ENCODE data around the gene C1orf52. TPM values are rescaled to one million over a fixed set of nuclear protein-coding genes. Genes with fewer than 3 reads are reported as not detected.

The C1orf52 gene
- total and polyA plus RNA-seq, 7 donors = 10.2 to 28.8 (median 15.1) TPM

- intact Hi-C loops (cut with DNase I) = no loop called here
- Histone ChIP-seq H3K36me3 (ENCODE audit: insufficient read depth in 1 of 2, low read depth in 1 of 2) (no peaks in the 10 kb centered on the region), H3K9me3 (no peaks in the 10 kb centered on the region), H3K27ac (no peak overlapping the region), H3K4me1 (no peaks in the 10 kb centered on the region), H3K27me3 (ENCODE audit: insufficient read depth in 3 of 3, low read length in 2 of 3) (no peaks in the 10 kb centered on the region), H3K4me3 (no peak overlapping the region)
- no peak for DNase-seq
- ATAC-seq = no peak
- TF ChIP-seq, protein P1, sequence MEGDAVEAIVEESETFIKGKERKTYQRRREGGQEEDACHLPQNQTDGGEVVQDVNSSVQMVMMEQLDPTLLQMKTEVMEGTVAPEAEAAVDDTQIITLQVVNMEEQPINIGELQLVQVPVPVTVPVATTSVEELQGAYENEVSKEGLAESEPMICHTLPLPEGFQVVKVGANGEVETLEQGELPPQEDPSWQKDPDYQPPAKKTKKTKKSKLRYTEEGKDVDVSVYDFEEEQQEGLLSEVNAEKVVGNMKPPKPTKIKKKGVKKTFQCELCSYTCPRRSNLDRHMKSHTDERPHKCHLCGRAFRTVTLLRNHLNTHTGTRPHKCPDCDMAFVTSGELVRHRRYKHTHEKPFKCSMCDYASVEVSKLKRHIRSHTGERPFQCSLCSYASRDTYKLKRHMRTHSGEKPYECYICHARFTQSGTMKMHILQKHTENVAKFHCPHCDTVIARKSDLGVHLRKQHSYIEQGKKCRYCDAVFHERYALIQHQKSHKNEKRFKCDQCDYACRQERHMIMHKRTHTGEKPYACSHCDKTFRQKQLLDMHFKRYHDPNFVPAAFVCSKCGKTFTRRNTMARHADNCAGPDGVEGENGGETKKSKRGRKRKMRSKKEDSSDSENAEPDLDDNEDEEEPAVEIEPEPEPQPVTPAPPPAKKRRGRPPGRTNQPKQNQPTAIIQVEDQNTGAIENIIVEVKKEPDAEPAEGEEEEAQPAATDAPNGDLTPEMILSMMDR (IDR thresholded peaks at IDR 0.05) = no peak
- 67 to 83% (median 71%) methylated on average over 1 of the region's 1 CpG for WGBS, 3 donors
Observed at GRCh38 chr1:85237613-85238012, 21.8 kb downstream of the C1orf52 start.

DNA sequence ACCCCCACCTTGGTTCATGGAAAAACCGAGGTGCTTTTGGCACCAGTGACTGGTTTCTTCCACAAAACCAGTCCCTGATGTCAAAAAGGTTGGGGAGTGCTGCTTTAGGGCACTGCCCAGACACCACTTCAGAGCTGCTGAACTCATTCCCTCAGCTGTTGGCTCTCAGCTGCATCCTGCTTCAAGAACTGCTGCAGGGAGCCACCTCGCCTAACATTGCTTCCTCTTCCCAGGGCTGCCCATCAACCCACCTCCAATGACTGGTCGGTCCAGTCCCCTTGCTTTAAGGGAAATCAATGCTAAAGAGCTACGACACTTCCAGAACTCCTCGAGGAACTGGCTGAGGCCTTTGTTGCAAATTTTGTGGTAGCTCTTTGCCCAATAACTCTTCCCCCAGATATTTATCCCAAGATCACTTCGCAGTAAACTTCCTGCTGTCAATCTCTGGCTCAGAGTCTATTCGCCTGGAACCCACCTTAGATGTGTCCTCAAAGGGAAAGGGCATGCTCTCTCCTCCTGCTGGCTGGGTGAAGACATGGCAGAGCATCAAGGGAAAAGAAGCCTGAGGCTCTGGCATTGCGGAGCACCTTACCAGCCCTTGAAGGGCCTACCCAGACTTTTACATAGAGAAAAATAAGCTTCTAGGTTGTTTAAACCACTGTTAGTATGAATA, 29.0 kb downstream of the C1orf52 start:
- H3K4me3 ChIP-seq = no peak overlapping the region
- DNase-seq (no peak), ATAC-seq (no peak)
- H3K9me3 ChIP-seq = no peaks in the 10 kb centered on the region
- H3K36me3 ChIP-seq (ENCODE audit: insufficient read depth in 1 of 2, low read depth in 1 of 2) = no peaks in the 10 kb centered on the region
- no peaks in the 10 kb centered on the region for H3K4me1 ChIP-seq
- no peak overlapping the region for H3K27ac ChIP-seq
- TF ChIP-seq, protein P1 (IDR thresholded peaks at IDR 0.05) = no peak
- no peaks in the 10 kb centered on the region for H3K27me3 ChIP-seq (ENCODE audit: insufficient read depth in 3 of 3, low read length in 2 of 3)
- intact Hi-C loops (cut with DNase I) = no loop called here
- 77 to 78% (median 78%) methylated on average over 8 of the region's 8 CpGs for WGBS, 3 donors

DNA sequence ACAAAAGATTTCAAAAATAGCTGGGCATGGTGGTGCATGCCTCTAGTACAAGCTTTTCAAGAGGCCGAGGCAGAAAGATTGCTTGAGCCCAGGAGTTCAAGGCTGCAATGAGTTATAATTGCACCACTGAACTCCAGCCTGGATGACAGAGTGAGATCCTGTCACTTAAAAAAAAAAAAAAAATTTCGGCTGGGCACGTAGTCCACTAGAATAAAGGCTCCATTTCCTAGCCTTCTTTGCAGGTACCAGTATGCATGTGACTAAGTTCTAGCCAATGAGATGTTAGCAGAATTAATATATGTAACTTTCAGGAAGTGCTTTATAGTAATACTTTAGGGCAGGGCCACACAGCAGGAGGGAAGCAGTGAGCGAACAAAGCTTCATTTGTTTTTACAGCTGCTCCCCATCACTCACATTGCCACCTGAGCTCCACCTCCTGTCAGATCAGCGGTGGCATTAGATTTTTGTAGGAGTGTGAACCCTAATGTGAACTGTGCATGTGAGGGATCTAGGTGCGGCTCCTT, 29.8 kb downstream of the C1orf52 start:
- Histone ChIP-seq H3K4me1 (peaks cover 5% of the 10 kb centered on the region), H3K9me3 (no peaks in the 10 kb centered on the region), H3K36me3 (ENCODE audit: insufficient read depth in 1 of 2, low read depth in 1 of 2) (no peaks in the 10 kb centered on the region), H3K27ac (no peak overlapping the region), H3K4me3 (no peak overlapping the region), H3K27me3 (ENCODE audit: insufficient read depth in 3 of 3, low read length in 2 of 3) (no peaks in the 10 kb centered on the region)
- intact Hi-C loops (cut with DNase I) = no loop called here
- DNase-seq (no peak), ATAC-seq (no peak)
- 59 to 76% (median 61%) methylated on average over 6 of the region's 6 CpGs for WGBS, 3 donors
- TF ChIP-seq, protein P1 (IDR thresholded peaks at IDR 0.05) = no peak

DNA sequence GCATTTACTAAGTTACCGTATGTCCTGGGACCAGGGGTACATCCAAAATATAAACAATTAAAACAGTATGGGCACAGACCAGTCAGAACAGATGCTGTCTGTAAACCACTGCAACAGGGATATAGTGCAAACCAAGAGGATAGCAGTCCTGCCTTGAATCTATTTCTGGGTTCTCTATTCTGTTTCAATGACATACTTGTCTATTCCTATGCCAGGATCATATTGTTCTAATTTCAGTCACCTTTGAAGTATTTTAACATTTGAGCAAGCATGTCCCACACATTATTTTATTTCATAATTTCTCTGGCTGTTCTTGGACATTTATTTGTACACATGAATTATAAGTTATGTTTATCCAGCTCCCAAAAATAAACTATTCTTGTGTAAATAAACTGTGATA, 30.5 kb downstream of the C1orf52 start:
- no peak for DNase-seq
- H3K27ac ChIP-seq = no peak overlapping the region
- H3K4me1 ChIP-seq = peaks cover 5% of the 10 kb centered on the region
- H3K4me3 ChIP-seq = no peak overlapping the region
- intact Hi-C loops (cut with DNase I) = no loop called here
- peak in 3 of 4 donors; percentile 46 to 71 (median 55) for ATAC-seq
- WGBS, 3 donors = 0 to 87% (median 44%) methylated on average over 1 of the region's 1 CpG
- H3K36me3 ChIP-seq (ENCODE audit: insufficient read depth in 1 of 2, low read depth in 1 of 2) = no peaks in the 10 kb centered on the region
- H3K27me3 ChIP-seq (ENCODE audit: insufficient read depth in 3 of 3, low read length in 2 of 3) = no peaks in the 10 kb centered on the region
- no peaks in the 10 kb centered on the region for H3K9me3 ChIP-seq
- TF ChIP-seq, protein P1 (IDR thresholded peaks at IDR 0.05) = no peak
